WTC11 (cell line): ENCODE measurements around the gene NSD1. TPM values are rescaled to one million over a fixed set of nuclear protein-coding genes. Genes with fewer than 3 reads are reported as not detected.

ENCODE experiments used
- ATAC-seq: fragments of 200-7000 bp; cut with Tn5 transposase; 2 replicates; pipeline ENCODE4 v1.10.0; 2021; ENCODE audit warnings: mild to moderate bottlenecking, moderate library complexity
- CTCF ChIA-PET: fragments of 300-600 bp; sonication (Branson Sonifier 250); formaldehyde crosslinking; loops from one replicate; lab custom pipeline; 2021; ENCODE audit warnings: antibody characterized with exemption; lab: Charles Lee
- POLR2A ChIA-PET: fragments of 350-600 bp; sonication (Branson Sonifier 250); formaldehyde crosslinking; loops from one replicate; lab custom pipeline; 2021; ENCODE audit warnings: antibody characterized with exemption; lab: Charles Lee
- DNase-seq: peaks from one replicate; pipeline ENCODE4 v3.0.0; 2021; ENCODE audit warnings: low spot score
- H3K27ac Mint-ChIP-seq: 2 replicates; pipeline ENCODE4 v1.8.0; 2021; ENCODE audit warnings: mixed read lengths
- H3K27me3 Mint-ChIP-seq: 2 replicates; pipeline ENCODE4 v1.8.0; 2021; ENCODE audit warnings: low read depth, mild to moderate bottlenecking, moderate library complexity, mixed read lengths
- H3K36me3 Mint-ChIP-seq: 2 replicates; pipeline ENCODE4 v1.8.0; 2021; ENCODE audit warnings: mixed read lengths
- H3K4me1 Mint-ChIP-seq: 2 replicates; pipeline ENCODE4 v1.8.0; 2022; ENCODE audit warnings: mixed read lengths
- H3K4me3 Mint-ChIP-seq: 2 replicates; pipeline ENCODE4 v1.8.0; 2021; ENCODE audit warnings: mild to moderate bottlenecking, moderate library complexity, mixed read lengths
- H3K9me3 Mint-ChIP-seq: 2 replicates; pipeline ENCODE4 v1.8.0; 2021; ENCODE audit warnings: mixed read lengths
- CTCF ChIP-seq: fragments of 200-600 bp; IDR thresholded peaks from 2 replicates; pipeline ENCODE4 v1.8.0; 2022; ENCODE audit warnings: antibody characterized with exemption
- EMX1 ChIP-seq: fragments of 250-450 bp; sonication (Bioruptor Pico); IDR thresholded peaks from 2 replicates; pipeline ENCODE4 v1.8.0; 2021; ENCODE audit warnings: mild to moderate bottlenecking
- ETV6 ChIP-seq: sonication (generic); formaldehyde crosslinking; IDR thresholded peaks from 2 replicates; pipeline ENCODE4 v1.8.1; 2022; ENCODE audit warnings: mild to moderate bottlenecking, missing genetic modification reagents
- GABPB1 ChIP-seq: sonication (generic); formaldehyde crosslinking; IDR thresholded peaks from 2 replicates; pipeline ENCODE4 v1.8.1; 2023; ENCODE audit warnings: mild to moderate bottlenecking, missing genetic modification reagents
- JUN ChIP-seq: sonication (generic); formaldehyde crosslinking; IDR thresholded peaks from 2 replicates; pipeline ENCODE4 v1.8.0; 2023; ENCODE audit warnings: mild to moderate bottlenecking, missing genetic modification reagents
- MYBL2 ChIP-seq: sonication (generic); formaldehyde crosslinking; IDR thresholded peaks from 2 replicates; pipeline ENCODE4 v1.8.1; 2023; ENCODE audit warnings: mild to moderate bottlenecking, moderate library complexity, missing genetic modification reagents
- NR3C1 ChIP-seq: sonication (generic); formaldehyde crosslinking; conservative IDR thresholded peaks from 2 replicates; pipeline ENCODE4 v1.8.1; 2023; ENCODE audit warnings: low read depth, mild to moderate bottlenecking, missing genetic modification reagents
- PRDM15 ChIP-seq: sonication (generic); formaldehyde crosslinking; IDR thresholded peaks from 2 replicates; pipeline ENCODE4 v1.8.0; 2022; ENCODE audit warnings: missing genetic modification reagents
- PREB ChIP-seq: sonication (generic); formaldehyde crosslinking; IDR thresholded peaks from 2 replicates; pipeline ENCODE4 v1.8.1; 2022; ENCODE audit warnings: mild to moderate bottlenecking, missing genetic modification reagents, moderate library complexity, borderline replicate concordance
- SMAD3 ChIP-seq: sonication (generic); formaldehyde crosslinking; IDR thresholded peaks from 2 replicates; pipeline ENCODE4 v1.8.0; 2022; ENCODE audit warnings: missing genetic modification reagents, mild to moderate bottlenecking, borderline replicate concordance
- TP53 ChIP-seq: sonication (generic); formaldehyde crosslinking; IDR thresholded peaks from 2 replicates; pipeline ENCODE4 v1.8.1; 2023; ENCODE audit warnings: mild to moderate bottlenecking, missing genetic modification reagents
- ZNF219 ChIP-seq: sonication (generic); formaldehyde crosslinking; IDR thresholded peaks from 2 replicates; pipeline ENCODE4 v1.8.0; 2023; ENCODE audit warnings: missing genetic modification reagents, mild to moderate bottlenecking, borderline replicate concordance
- total RNA-seq: library from RNA; stranded (reverse); gene quantifications from 3 replicates; pipeline ENCODE4 v1.2.3, GENCODE V29; 2021

NSD1 gene
- total RNA-seq, 1 experiment from 2014 or later = 148 TPM

GRCh38 chr5:177111720-177112394 lies 21.7 kb upstream of the NSD1 start:
- peak; percentile 85 for ATAC-seq
- H3K27me3 Mint-ChIP-seq = peaks cover 5% of the 10 kb centered on the region
- no peak overlapping the region for H3K4me3 Mint-ChIP-seq
- peak; percentile 94 for DNase-seq
- CTCF ChIA-PET = interaction anchor here (0.5 to 7.5 kb wide), 66 partner anchors 10 to 533 kb away, joined by 3 to 156 read pairs (median 4); partner anchors contain the start of genes FGFR4, GRK6, HK3 and NSD1
- no peaks in the 10 kb centered on the region for H3K9me3 Mint-ChIP-seq
- POLR2A ChIA-PET = interaction anchor here (1.0 kb wide), 1 partner anchor 29 kb away, joined by 4 read pairs; no protein-coding TSS in a partner anchor
- no peaks in the 10 kb centered on the region for H3K36me3 Mint-ChIP-seq
- H3K27ac Mint-ChIP-seq = no peak overlapping the region
- TF ChIP-seq GABPB1 (no peak), ETV6 (CRISPR knock-in tag) (peak; percentile 34; the same call in 1 of the 2 replicates), JUN (CRISPR knock-in tag) (no peak), CTCF (peak; percentile 97), PRDM15 (peak; percentile 52; the same call in 1 of the 2 replicates)
- H3K4me1 Mint-ChIP-seq = peaks cover 11% of the 10 kb centered on the region

- ATAC-seq (no peak), DNase-seq (no peak)
- peaks cover 11% of the 10 kb centered on the region for H3K4me1 Mint-ChIP-seq
- ChIA-PET POLR2A (interaction anchor here (1.0 kb wide), 1 partner anchor 30 kb away, joined by 4 read pairs; no protein-coding TSS in a partner anchor), CTCF (interaction anchor here (0.5 to 7.5 kb wide), 67 partner anchors 10 to 534 kb away, joined by 3 to 156 read pairs (median 4); partner anchors contain the start of genes FGFR4, GRK6, HK3 and NSD1)
- no peak overlapping the region for H3K4me3 Mint-ChIP-seq
- no peak overlapping the region for H3K27ac Mint-ChIP-seq
- no peaks in the 10 kb centered on the region for H3K36me3 Mint-ChIP-seq
- peaks cover 11% of the 10 kb centered on the region for H3K27me3 Mint-ChIP-seq
- H3K9me3 Mint-ChIP-seq = no peaks in the 10 kb centered on the region
- no peak for TF ChIP-seq EMX1 (CRISPR knock-in tag)
- TF ChIP-seq SMAD3 (CRISPR knock-in tag) = no peak
- no peak for TF ChIP-seq ZNF219 (CRISPR knock-in tag)
- TF ChIP-seq, all 79 proteins: peak for 0
These were observed 20.9 kb upstream of the NSD1 start for GRCh38 chr5:177112589-177113220.

- Mint-ChIP-seq H3K27me3 (peaks cover 15% of the 10 kb centered on the region), H3K36me3 (no peaks in the 10 kb centered on the region), H3K4me3 (no peak overlapping the region), H3K9me3 (no peaks in the 10 kb centered on the region), H3K4me1 (peaks cover 11% of the 10 kb centered on the region), H3K27ac (no peak overlapping the region; the same call in 1 of the 2 replicates)
- ChIA-PET POLR2A (interaction anchor here (1.0 kb wide), 1 partner anchor 19 kb away, joined by 4 read pairs; no protein-coding TSS in a partner anchor), CTCF (interaction anchor here (0.6 to 7.5 kb wide), 28 partner anchors 8 to 454 kb away, joined by 3 to 156 read pairs (median 3); partner anchors contain the start of gene FGFR4)
- DNase-seq (peak; percentile 82), ATAC-seq (peak; percentile 15)
- TF ChIP-seq NR3C1 (CRISPR knock-in tag) = no peak
- TF ChIP-seq PREB (CRISPR knock-in tag) = no peak
- TF ChIP-seq MYBL2 = no peak
- TF ChIP-seq CTCF = peak; percentile 93
- no peak for TF ChIP-seq TP53 (CRISPR knock-in tag)
These were observed 19.8 kb upstream of the NSD1 start for GRCh38 chr5:177113566-177114424.
